NB4 (cell line): Measurements from ENCODE around the gene OR6N2.

Source experiments
- POLR2A ChIP-seq: IDR thresholded peaks from 2 replicates; pipeline ENCODE4 v1.6.1; 2011; ENCODE audit warnings: mild to moderate bottlenecking; ENCODE audit not compliant: insufficient read length; ENCODE audit errors: extremely low read depth
- TF ChIP-seq, protein P1 (sequence below): IDR thresholded peaks from one replicate; pipeline ENCODE4 v1.5.1; 2012; ENCODE audit warnings: low read depth, low read length
- TF ChIP-seq, protein P2 (sequence below): IDR thresholded peaks from 2 replicates; pipeline ENCODE4 v1.6.1; 2011; ENCODE audit warnings: low read depth, low read length

DNA sequence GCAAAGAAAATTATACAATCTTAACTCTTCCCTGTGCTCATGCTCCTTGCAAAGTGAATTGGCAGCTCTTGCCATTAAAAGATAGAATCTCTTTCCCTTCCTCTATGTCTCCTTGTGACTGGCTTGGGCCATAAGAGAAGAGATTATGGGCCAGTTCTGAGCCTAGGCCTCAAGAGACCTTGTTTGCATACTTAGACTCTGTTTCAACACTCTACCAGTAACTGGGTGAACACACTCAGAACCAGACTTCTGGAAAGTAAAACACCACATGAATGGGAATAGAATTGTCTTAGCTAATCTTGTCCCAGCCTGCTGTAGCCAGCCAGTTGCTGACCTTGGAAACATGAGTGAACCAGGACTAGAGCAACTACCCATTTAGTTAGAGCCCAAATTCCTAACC is 45.2 kb downstream of the OR6N2 start:
- TF ChIP-seq, protein P1, sequence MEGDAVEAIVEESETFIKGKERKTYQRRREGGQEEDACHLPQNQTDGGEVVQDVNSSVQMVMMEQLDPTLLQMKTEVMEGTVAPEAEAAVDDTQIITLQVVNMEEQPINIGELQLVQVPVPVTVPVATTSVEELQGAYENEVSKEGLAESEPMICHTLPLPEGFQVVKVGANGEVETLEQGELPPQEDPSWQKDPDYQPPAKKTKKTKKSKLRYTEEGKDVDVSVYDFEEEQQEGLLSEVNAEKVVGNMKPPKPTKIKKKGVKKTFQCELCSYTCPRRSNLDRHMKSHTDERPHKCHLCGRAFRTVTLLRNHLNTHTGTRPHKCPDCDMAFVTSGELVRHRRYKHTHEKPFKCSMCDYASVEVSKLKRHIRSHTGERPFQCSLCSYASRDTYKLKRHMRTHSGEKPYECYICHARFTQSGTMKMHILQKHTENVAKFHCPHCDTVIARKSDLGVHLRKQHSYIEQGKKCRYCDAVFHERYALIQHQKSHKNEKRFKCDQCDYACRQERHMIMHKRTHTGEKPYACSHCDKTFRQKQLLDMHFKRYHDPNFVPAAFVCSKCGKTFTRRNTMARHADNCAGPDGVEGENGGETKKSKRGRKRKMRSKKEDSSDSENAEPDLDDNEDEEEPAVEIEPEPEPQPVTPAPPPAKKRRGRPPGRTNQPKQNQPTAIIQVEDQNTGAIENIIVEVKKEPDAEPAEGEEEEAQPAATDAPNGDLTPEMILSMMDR, result no peak
- TF ChIP-seq, protein P2, sequence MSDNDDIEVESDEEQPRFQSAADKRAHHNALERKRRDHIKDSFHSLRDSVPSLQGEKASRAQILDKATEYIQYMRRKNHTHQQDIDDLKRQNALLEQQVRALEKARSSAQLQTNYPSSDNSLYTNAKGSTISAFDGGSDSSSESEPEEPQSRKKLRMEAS, result no peak
- TF ChIP-seq POLR2A, result no peak
